Testis (tissue), 2 donors: ENCODE data around the gene LIN7C.

Source experiments
- POLR2A ChIP-seq: fragments of 450-650 bp; IDR thresholded peaks from one replicate; pipeline ENCODE4 v1.6.1; 2017; ENCODE audit warnings: antibody characterized with exemption, mild to moderate bottlenecking, moderate library complexity
- TF ChIP-seq, protein P1 (sequence below), 3 experiments: fragments of 450-650 bp in 2 of 3; fragments of 200-600 bp in 1 of 3; sonication (generic) in 1 of 3; IDR thresholded peaks; one replicate each; pipeline ENCODE4 v1.5.1; 2016 to 2019; ENCODE audit warnings: antibody characterized with exemption in 3 of 3, mild to moderate bottlenecking in 2 of 3, moderate library complexity in 1 of 3

DNA sequence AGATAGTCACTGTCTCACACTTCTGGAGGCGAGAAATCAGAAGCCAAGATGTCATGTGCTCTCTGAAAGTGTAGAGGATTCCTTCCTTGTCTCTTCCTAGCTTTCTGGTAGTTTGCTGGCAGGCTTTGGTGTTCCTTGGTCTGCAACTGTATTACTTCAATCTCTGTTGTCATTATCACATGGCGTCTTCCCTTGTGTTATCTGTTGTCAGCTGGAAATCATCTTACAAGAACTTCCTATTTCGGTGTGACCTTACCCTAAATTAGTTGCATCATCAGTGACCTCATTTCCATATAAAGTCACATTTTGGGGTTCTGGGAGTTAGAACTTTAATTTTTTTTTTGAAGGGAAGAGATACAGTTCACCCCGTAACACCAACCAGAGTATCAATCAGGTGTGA is 3.3 kb upstream of the LIN7C start:
- no peak for TF ChIP-seq POLR2A
- TF ChIP-seq, protein P1, sequence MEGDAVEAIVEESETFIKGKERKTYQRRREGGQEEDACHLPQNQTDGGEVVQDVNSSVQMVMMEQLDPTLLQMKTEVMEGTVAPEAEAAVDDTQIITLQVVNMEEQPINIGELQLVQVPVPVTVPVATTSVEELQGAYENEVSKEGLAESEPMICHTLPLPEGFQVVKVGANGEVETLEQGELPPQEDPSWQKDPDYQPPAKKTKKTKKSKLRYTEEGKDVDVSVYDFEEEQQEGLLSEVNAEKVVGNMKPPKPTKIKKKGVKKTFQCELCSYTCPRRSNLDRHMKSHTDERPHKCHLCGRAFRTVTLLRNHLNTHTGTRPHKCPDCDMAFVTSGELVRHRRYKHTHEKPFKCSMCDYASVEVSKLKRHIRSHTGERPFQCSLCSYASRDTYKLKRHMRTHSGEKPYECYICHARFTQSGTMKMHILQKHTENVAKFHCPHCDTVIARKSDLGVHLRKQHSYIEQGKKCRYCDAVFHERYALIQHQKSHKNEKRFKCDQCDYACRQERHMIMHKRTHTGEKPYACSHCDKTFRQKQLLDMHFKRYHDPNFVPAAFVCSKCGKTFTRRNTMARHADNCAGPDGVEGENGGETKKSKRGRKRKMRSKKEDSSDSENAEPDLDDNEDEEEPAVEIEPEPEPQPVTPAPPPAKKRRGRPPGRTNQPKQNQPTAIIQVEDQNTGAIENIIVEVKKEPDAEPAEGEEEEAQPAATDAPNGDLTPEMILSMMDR (IDR thresholded peaks at IDR 0.05), result no peak
